HepG2 (cell line): Measurements from ENCODE around the gene VASN. TPM values are rescaled to one million over a fixed set of nuclear protein-coding genes. Genes with fewer than 3 reads are reported as not detected.
A peak's percentile ranks its signal among the peaks of the same experiment; 100 is the strongest.

ENCODE experiments used
- GABPA ChIP-seq, 2 experiments: IDR thresholded peaks; 2 replicates each; pipeline ENCODE4 v1.6.1; 2011 to 2016; ENCODE audit warnings: low read depth in 2 of 2, low read length in 1 of 2, missing biosample characterization in 1 of 2, missing genetic modification characterization in 1 of 2
- HNF4A ChIP-seq: sonication (generic); formaldehyde crosslinking; IDR thresholded peaks from 2 replicates; pipeline ENCODE4 v1.4.0; 2020; ENCODE audit warnings: missing genetic modification reagents
- LBX2 ChIP-seq: sonication (generic); formaldehyde crosslinking; IDR thresholded peaks from 2 replicates; pipeline ENCODE4 v1.5.0; 2020; ENCODE audit warnings: missing genetic modification reagents, mild to moderate bottlenecking, borderline replicate concordance
- MAFK ChIP-seq, 2 experiments: IDR thresholded peaks in 1 of 2; conservative IDR thresholded peaks in 1 of 2; 2 replicates each; pipeline ENCODE4 v1.6.1; 2011; ENCODE audit warnings: improper control_type of control experiment in 2 of 2, low read length in 2 of 2
- MIXL1 ChIP-seq: IDR thresholded peaks from 2 replicates; pipeline ENCODE4 v1.6.1; 2016
- SKI ChIP-seq: fragments of 450-650 bp; IDR thresholded peaks from one replicate; pipeline ENCODE4 v1.6.1; 2018; ENCODE audit warnings: mild to moderate bottlenecking; ENCODE audit not compliant: partially characterized antibody
- SOX5 ChIP-seq: IDR thresholded peaks from 2 replicates; pipeline ENCODE4 v1.6.1; 2016; ENCODE audit warnings: borderline replicate concordance
- ZBTB40 ChIP-seq, 2 experiments: fragments of 450-650 bp in 1 of 2; sonication (generic) in 1 of 2; formaldehyde crosslinking in 1 of 2; IDR thresholded peaks; 2 replicates each; pipeline versions ENCODE4 v1.6.1 to v1.8.0; 2016 to 2022; ENCODE audit warnings: antibody characterized with exemption in 1 of 2, mild to moderate bottlenecking in 1 of 2, missing genetic modification reagents in 1 of 2
- ZC3H13 ChIP-seq: sonication (generic); formaldehyde crosslinking; IDR thresholded peaks from 2 replicates; pipeline ENCODE4 v1.8.1; 2023; ENCODE audit warnings: mild to moderate bottlenecking, missing genetic modification reagents, moderate library complexity
- ZFY ChIP-seq: sonication (generic); formaldehyde crosslinking; IDR thresholded peaks from 2 replicates; pipeline ENCODE4 v1.4.0; 2020; ENCODE audit warnings: missing genetic modification reagents
- ZNF687 ChIP-seq: sonication (generic); formaldehyde crosslinking; IDR thresholded peaks from 2 replicates; pipeline ENCODE4 v1.5.1; 2020; ENCODE audit warnings: mild to moderate bottlenecking, missing genetic modification reagents, moderate library complexity
- ZNF724P ChIP-seq: sonication (generic); formaldehyde crosslinking; IDR thresholded peaks from 2 replicates; pipeline ENCODE4 v1.8.0; 2022; ENCODE audit warnings: missing genetic modification reagents, borderline replicate concordance
- polyA plus RNA-seq, 8 experiments: library from polyadenylated mRNA; depleted of rRNA in 3 of 8; stranded (reverse) in 7 of 8; unstranded in 1 of 8; fragments of >200 nt; fragmentation: Illumina TruSeq in 4 of 8; extraction: Trizol in 4 of 8; gene quantifications; 2 replicates each; pipeline versions ENCODE4 v1.2.1 to v1.2.3, GENCODE V29; 2011 to 2016; ENCODE audit warnings: low read depth in 4 of 8, missing spikeins in 1 of 8, mixed read lengths in 1 of 8; ENCODE audit not compliant: insufficient read depth in 1 of 8
- total RNA-seq, 5 experiments: library from RNA; depleted of rRNA; stranded (reverse); fragments of >200 nt; fragmentation: Illumina TruSeq; extraction: Trizol; gene quantifications; 2 replicates each; pipeline ENCODE4 v1.2.3, GENCODE V29; 2016; ENCODE audit warnings: low read depth in 1 of 5

The VASN gene
- total and polyA plus RNA-seq, 2 of the 13 experiments (the other 11 are each of a cell fraction or from before 2014, with no cell fraction given) = 8.4 to 18.2 TPM

GRCh38 chr16:4370570-4371356 lies 885 bp upstream of the VASN start (continued):
- TF ChIP-seq GABPA (IDR thresholded peaks at IDR 0.05; ENCODE audit: low read depth, low read length) = no peak
- TF ChIP-seq GABPA (CRISPR knock-in tag; IDR thresholded peaks at IDR 0.05; ENCODE audit: low read depth) = no peak
- TF ChIP-seq MIXL1 (CRISPR knock-in tag) = no peak
- no peak; the same call in 1 of the 2 replicates for TF ChIP-seq ZFY
- no peak for TF ChIP-seq ZNF724P (CRISPR knock-in tag)
- TF ChIP-seq MAFK (conservative IDR thresholded peaks at IDR 0.05 in 1 of 2, IDR thresholded peaks at IDR 0.05 in 1 of 2; ENCODE audit: low read length in 2 of 2) = no peak
- peak; percentile 56; the same call in 1 of the 2 replicates for TF ChIP-seq ZNF687
- TF ChIP-seq LBX2 (CRISPR knock-in tag) = no peak
- no peak for TF ChIP-seq SOX5 (CRISPR knock-in tag)
- no peak for TF ChIP-seq SKI
- TF ChIP-seq HNF4A (CRISPR knock-in tag) = 0 out of 2 replicates have a peak, but pooled peaks have one; percentile 8
- no peak for TF ChIP-seq ZBTB40 (IDR thresholded peaks at IDR 0.05)
- no peak for TF ChIP-seq ZBTB40 (CRISPR knock-in tag; IDR thresholded peaks at IDR 0.05)
- no peak for TF ChIP-seq ZC3H13 (CRISPR knock-in tag)
